IMR-90 (cell line): ENCODE data around the gene ABHD6. TPM values are rescaled to one million over a fixed set of nuclear protein-coding genes. Genes with fewer than 3 reads are reported as not detected.

Source experiments
- ATAC-seq: fragments of 200-7000 bp; cut with Tn5 transposase; 2 replicates; pipeline ENCODE4 v1.9.1; 2020; ENCODE audit warnings: low read depth, mild to moderate bottlenecking, moderate library complexity
- BruUV-seq: library from RNA; stranded (reverse); fragments of 400-500 nt; replicated peaks from 2 replicates; lab custom pipeline; 2021; lab: Mats Ljungman, UMichigan
- CTCF ChIA-PET: fragments of 300-600 bp; formaldehyde crosslinking; extraction: SDS; loops from one replicate; lab custom pipeline; 2021; ENCODE audit warnings: antibody characterized with exemption; lab: Yijun Ruan, JAX
- POLR2A ChIA-PET: fragments of 300-600 bp; sonication (Branson Sonifier 250); formaldehyde crosslinking; loops from one replicate; lab custom pipeline; 2022; ENCODE audit warnings: antibody characterized with exemption; ENCODE audit not compliant: unreplicated experiment; lab: Charles Lee
- DNase-seq: peaks from one replicate; pipeline ENCODE4 v3.0.0; 2013
- H2AFZ ChIP-seq: replicated peaks from 2 replicates; pipeline ENCODE3; 2013; ENCODE audit warnings: low read length, mild to moderate bottlenecking; ENCODE audit not compliant: poor library complexity
- H2AK5ac ChIP-seq: 2 replicates; pipeline ENCODE4 v1.6.1; 2013; ENCODE audit warnings: low read depth, low read length, inconsistent platforms
- H2AK9ac ChIP-seq: replicated peaks from 2 replicates; pipeline ENCODE3; 2013; ENCODE audit warnings: mild to moderate bottlenecking, low read depth, low read length, moderate library complexity; ENCODE audit not compliant: poor library complexity
- H2BK120ac ChIP-seq: 2 replicates; pipeline ENCODE4 v1.6.1; 2013; ENCODE audit warnings: low read depth, low read length, inconsistent platforms
- H2BK15ac ChIP-seq: 3 replicates; pipeline ENCODE4 v1.6.1; 2013; ENCODE audit warnings: low read depth, low read length, inconsistent platforms
- H2BK20ac ChIP-seq: 2 replicates; pipeline ENCODE4 v1.6.1; 2013; ENCODE audit warnings: low read depth, mild to moderate bottlenecking, inconsistent platforms, low read length, moderate library complexity
- H2BK5ac ChIP-seq: 2 replicates; pipeline ENCODE4 v1.6.1; 2013; ENCODE audit warnings: mild to moderate bottlenecking, low read depth, low read length, inconsistent platforms; ENCODE audit not compliant: poor library complexity, severe bottlenecking
- H3K14ac ChIP-seq: replicated peaks from 2 replicates; pipeline ENCODE4 v1.6.1; 2013; ENCODE audit warnings: low read depth, low read length, inconsistent platforms
- H3K18ac ChIP-seq: 2 replicates; pipeline ENCODE4 v1.6.1; 2013; ENCODE audit warnings: low read depth, low read length, control low read depth
- H3K23ac ChIP-seq: 2 replicates; pipeline ENCODE4 v1.6.1; 2013; ENCODE audit warnings: low read depth, low read length, inconsistent platforms
- H3K27ac ChIP-seq: 2 replicates; pipeline ENCODE4 v1.5.1; 2013; ENCODE audit warnings: mild to moderate bottlenecking, control low read depth, low read length; ENCODE audit not compliant: insufficient read depth
- H3K27me3 ChIP-seq: 2 replicates; pipeline ENCODE4 v1.6.1; 2013; ENCODE audit warnings: low read length; ENCODE audit not compliant: control insufficient read depth, insufficient read depth
- H3K36me3 ChIP-seq: 2 replicates; pipeline ENCODE4 v1.6.1; 2013; ENCODE audit warnings: low read length, mixed read lengths; ENCODE audit not compliant: control insufficient read depth, insufficient read depth
- H3K4ac ChIP-seq: 2 replicates; pipeline ENCODE4 v1.6.1; 2013; ENCODE audit warnings: low read depth, low read length, inconsistent platforms
- H3K4me1 ChIP-seq: 2 replicates; pipeline ENCODE4 v1.6.1; 2013; ENCODE audit warnings: low read length, mixed read lengths; ENCODE audit not compliant: control insufficient read depth, insufficient read depth
- H3K4me2 ChIP-seq: 2 replicates; pipeline ENCODE4 v1.6.1; 2013; ENCODE audit warnings: low read depth, mild to moderate bottlenecking, control low read depth, low read length, moderate library complexity
- H3K4me3 ChIP-seq: 2 replicates; pipeline ENCODE4 v1.5.1; 2013; ENCODE audit warnings: low read depth, mild to moderate bottlenecking, control low read depth, low read length, moderate library complexity; ENCODE audit not compliant: insufficient read depth
- H3K56ac ChIP-seq: 2 replicates; pipeline ENCODE4 v1.6.1; 2013; ENCODE audit warnings: low read length, inconsistent platforms; ENCODE audit not compliant: insufficient read depth; ENCODE audit errors: extremely low read depth
- H3K79me1 ChIP-seq, 2 experiments: 2 replicates each; pipeline ENCODE4 v1.6.1; 2013; ENCODE audit warnings: low read length in 2 of 2, inconsistent platforms in 1 of 2, low read depth in 1 of 2
- H3K9ac ChIP-seq: 2 replicates; pipeline ENCODE4 v1.6.1; 2013; ENCODE audit warnings: low read depth, low read length, control low read depth
- H3K9me1 ChIP-seq: 2 replicates; pipeline ENCODE4 v1.6.1; 2013; ENCODE audit warnings: low read length, inconsistent platforms; ENCODE audit not compliant: insufficient read depth
- H3K9me3 ChIP-seq: 2 replicates; pipeline ENCODE4 v1.6.1; 2013; ENCODE audit warnings: low read length; ENCODE audit not compliant: control insufficient read depth, insufficient read depth
- H4K20me1 ChIP-seq: 2 replicates; pipeline ENCODE4 v1.6.1; 2013; ENCODE audit warnings: low read length, inconsistent platforms; ENCODE audit not compliant: insufficient read depth
- H4K5ac ChIP-seq: 2 replicates; pipeline ENCODE4 v1.6.1; 2013; ENCODE audit warnings: mild to moderate bottlenecking, low read depth, low read length, control low read depth
- H4K8ac ChIP-seq, 2 experiments: 2 replicates each; pipeline ENCODE4 v1.6.1; 2013; ENCODE audit warnings: low read depth in 2 of 2, low read length in 2 of 2, control low read depth in 1 of 2, inconsistent platforms in 1 of 2
- H4K91ac ChIP-seq: 2 replicates; pipeline ENCODE4 v1.6.1; 2013; ENCODE audit warnings: low read depth, low read length, inconsistent platforms; ENCODE audit not compliant: insufficient read depth
- BHLHE40 ChIP-seq: fragments of 150-350 bp; IDR thresholded peaks from 2 replicates; pipeline ENCODE4 v1.6.1; 2016; ENCODE audit warnings: mild to moderate bottlenecking, low read depth, low read length
- CEBPB ChIP-seq: IDR thresholded peaks from 2 replicates; pipeline ENCODE4 v1.6.1; 2012; ENCODE audit warnings: low read depth, low read length, improper control_type of control experiment
- CHD1 ChIP-seq: IDR thresholded peaks from 2 replicates; pipeline ENCODE4 v1.6.1; 2012; ENCODE audit warnings: low read depth, low read length, improper control_type of control experiment
- CTCF ChIP-seq: conservative IDR thresholded peaks from 2 replicates; pipeline ENCODE4 v1.5.1; 2012; ENCODE audit warnings: mild to moderate bottlenecking, low read depth, low read length, improper control_type of control experiment
- ELK1 ChIP-seq: fragments of 150-350 bp; IDR thresholded peaks from 2 replicates; pipeline ENCODE4 v1.6.1; 2016; ENCODE audit warnings: low read depth, mild to moderate bottlenecking, low read length, moderate library complexity, borderline replicate concordance
- MXI1 ChIP-seq: IDR thresholded peaks from 2 replicates; pipeline ENCODE4 v1.6.1; 2012; ENCODE audit warnings: low read depth, mild to moderate bottlenecking, low read length, moderate library complexity, borderline replicate concordance
- NFE2L2 ChIP-seq: fragments of 150-350 bp; IDR thresholded peaks from 2 replicates; pipeline ENCODE4 v1.6.1; 2016; ENCODE audit warnings: low read depth, mild to moderate bottlenecking, low read length
- POLR2A ChIP-seq: IDR thresholded peaks from 2 replicates; pipeline ENCODE4 v1.6.1; 2012; ENCODE audit warnings: mild to moderate bottlenecking, low read depth, low read length
- RCOR1 ChIP-seq: IDR thresholded peaks from 2 replicates; pipeline ENCODE4 v1.6.1; 2012; ENCODE audit warnings: mild to moderate bottlenecking, low read length, improper control_type of control experiment; ENCODE audit not compliant: insufficient replicate concordance
- RFX5 ChIP-seq: IDR thresholded peaks from 2 replicates; pipeline ENCODE4 v1.8.0; 2012; ENCODE audit warnings: low read depth, mild to moderate bottlenecking, low read length, moderate library complexity
- USF2 ChIP-seq: fragments of 150-350 bp; IDR thresholded peaks from 2 replicates; pipeline ENCODE4 v1.6.1; 2017; ENCODE audit warnings: mild to moderate bottlenecking, antibody characterized with exemption, low read length, low read depth
- WGBS, 2 experiments: methylation state at CpG; one replicate each; pipeline versions ENCODE4 v1.1.5 to v1.1.7; 2013; ENCODE audit warnings: missing lambda C conversion rate in 2 of 2; ENCODE audit not compliant: insufficient read length in 1 of 2; ENCODE audit errors: extremely low coverage in 2 of 2; 5-methylcytosine and 5-hydroxymethylcytosine counted together
- dilution Hi-C: fragments of 300-500 bp; cut with HindIII; formaldehyde crosslinking; loops from one replicate; pipeline ENCODE4 v1.14.3; 2018; ENCODE audit warnings: low sequenced_read_pairs; ENCODE audit not compliant: unreplicated experiment
- in situ Hi-C: fragments of 300-500 bp; cut with MboI; formaldehyde crosslinking; loops from 3 replicates; pipeline ENCODE4 v1.14.3; 2019; ENCODE audit warnings: low sequenced_read_pairs, inconsistent platforms, mixed read lengths
- intact Hi-C: fragments of 100-400 bp; cut with micrococcal nuclease; formaldehyde crosslinking; loops from 2 replicates; pipeline ENCODE4 v1.10.0; 2022
- polyA plus RNA-seq, 3 experiments: library from polyadenylated mRNA; depleted of rRNA; stranded (reverse); fragments of >200 nt; gene quantifications; 2 replicates each; pipeline ENCODE4 v1.2.3, GENCODE V29; 2012; ENCODE audit warnings: low replicate concordance in 1 of 3
- total RNA-seq: library from RNA; depleted of rRNA; stranded (reverse); fragments of >200 nt; gene quantifications from 2 replicates; pipeline ENCODE4 v1.2.3, GENCODE V29; 2012

ABHD6 gene
- total and polyA plus RNA-seq, 2 of the 4 experiments (the other 2 are of a cell fraction), result 5.0 to 5.6 TPM

- H3K4me3 ChIP-seq, result no peak overlapping the region
- WGBS, 2 experiments, result 100% methylated on average over 1 of the region's 4 CpGs; no CpG with 5 or more reads in 1 of the 2 experiments
- H2BK15ac ChIP-seq, result no peak overlapping the region
- no peak for DNase-seq
- dilution Hi-C loops, result no loop called here
- in situ Hi-C loops, result no loop called here
- intact Hi-C loops, result no loop called here
- H3K4me2 ChIP-seq, result no peak overlapping the region
- no peak overlapping the region for H3K27ac ChIP-seq
- H4K20me1 ChIP-seq, result no peaks in the 10 kb centered on the region
- no peak overlapping the region for H2BK120ac ChIP-seq
- no TSS peak for BruUV-seq
- no peak overlapping the region for H4K8ac ChIP-seq
- H4K91ac ChIP-seq, result no peak overlapping the region
- H3K23ac ChIP-seq, result no peak overlapping the region
- no peak overlapping the region for H4K5ac ChIP-seq
- no peak overlapping the region for H3K18ac ChIP-seq
- no peaks in the 10 kb centered on the region for H3K36me3 ChIP-seq
- H2AK9ac ChIP-seq, result no peak overlapping the region
- H3K14ac ChIP-seq, result no peak overlapping the region
- POLR2A ChIA-PET, result no interaction called here
- H3K27me3 ChIP-seq, result peaks cover 32% of the 10 kb centered on the region
- no peak overlapping the region for H2AK5ac ChIP-seq
- no peak overlapping the region for H3K4ac ChIP-seq
- H3K9ac ChIP-seq, result no peak overlapping the region
- peaks cover 2% of the 10 kb centered on the region; the same call in 1 of the 2 replicates for H3K9me3 ChIP-seq
- no peak overlapping the region for H2AFZ ChIP-seq
- H3K4me1 ChIP-seq, result no peaks in the 10 kb centered on the region
- CTCF ChIA-PET, result interaction anchor here (1.5 kb wide), 1 partner anchor 46 kb away, joined by 7 read pairs; no protein-coding TSS in a partner anchor
- H2BK20ac ChIP-seq, result no peak overlapping the region
- no peak overlapping the region for H2BK5ac ChIP-seq
- H3K79me1 ChIP-seq, result no peaks in the 10 kb centered on the region
- no peak for TF ChIP-seq CHD1
- no peak for TF ChIP-seq POLR2A
- no peak for TF ChIP-seq RFX5
- no peak for TF ChIP-seq BHLHE40
- no peak for TF ChIP-seq CTCF
- TF ChIP-seq CEBPB, result no peak
- no peak for TF ChIP-seq MXI1
- TF ChIP-seq ELK1, result no peak
- no peak for TF ChIP-seq USF2
- TF ChIP-seq NFE2L2, result no peak
- TF ChIP-seq RCOR1, result no peak
- no peak overlapping the region for H3K56ac ChIP-seq
- no peak for ATAC-seq
- H3K9me1 ChIP-seq, result no peaks in the 10 kb centered on the region
These were observed 13.7 kb upstream of the ABHD6 start for GRCh38 chr3:58223855-58224254.
